IMR-90 (cell line): ENCODE results near the gene PIP5K1A. TPM values are rescaled to one million over a fixed set of nuclear protein-coding genes. Genes with fewer than 3 reads are reported as not detected.
A peak's percentile ranks its signal among the peaks of the same experiment; 100 is the strongest.

Experiments
- ATAC-seq: fragments of 200-7000 bp; cut with Tn5 transposase; 2 replicates; pipeline ENCODE4 v1.9.1; 2020; ENCODE audit warnings: low read depth, mild to moderate bottlenecking, moderate library complexity
- BruUV-seq: library from RNA; stranded (reverse); fragments of 400-500 nt; replicated peaks from 2 replicates; lab custom pipeline; 2021; lab: Mats Ljungman, UMichigan
- CTCF ChIA-PET: fragments of 300-600 bp; formaldehyde crosslinking; extraction: SDS; loops from one replicate; lab custom pipeline; 2021; ENCODE audit warnings: antibody characterized with exemption; lab: Yijun Ruan, JAX
- POLR2A ChIA-PET: fragments of 300-600 bp; sonication (Branson Sonifier 250); formaldehyde crosslinking; loops from one replicate; lab custom pipeline; 2022; ENCODE audit warnings: antibody characterized with exemption; ENCODE audit not compliant: unreplicated experiment; lab: Charles Lee
- DNase-seq: peaks from one replicate; pipeline ENCODE4 v3.0.0; 2013
- H2AFZ ChIP-seq: replicated peaks from 2 replicates; pipeline ENCODE3; 2013; ENCODE audit warnings: low read length, mild to moderate bottlenecking; ENCODE audit not compliant: poor library complexity
- H2AK5ac ChIP-seq: 2 replicates; pipeline ENCODE4 v1.6.1; 2013; ENCODE audit warnings: low read depth, low read length, inconsistent platforms
- H2AK9ac ChIP-seq: replicated peaks from 2 replicates; pipeline ENCODE3; 2013; ENCODE audit warnings: mild to moderate bottlenecking, low read depth, low read length, moderate library complexity; ENCODE audit not compliant: poor library complexity
- H2BK120ac ChIP-seq: 2 replicates; pipeline ENCODE4 v1.6.1; 2013; ENCODE audit warnings: low read depth, low read length, inconsistent platforms
- H2BK15ac ChIP-seq: 3 replicates; pipeline ENCODE4 v1.6.1; 2013; ENCODE audit warnings: low read depth, low read length, inconsistent platforms
- H2BK20ac ChIP-seq: 2 replicates; pipeline ENCODE4 v1.6.1; 2013; ENCODE audit warnings: low read depth, mild to moderate bottlenecking, inconsistent platforms, low read length, moderate library complexity
- H2BK5ac ChIP-seq: 2 replicates; pipeline ENCODE4 v1.6.1; 2013; ENCODE audit warnings: mild to moderate bottlenecking, low read depth, low read length, inconsistent platforms; ENCODE audit not compliant: poor library complexity, severe bottlenecking
- H3K14ac ChIP-seq: replicated peaks from 2 replicates; pipeline ENCODE4 v1.6.1; 2013; ENCODE audit warnings: low read depth, low read length, inconsistent platforms
- H3K18ac ChIP-seq: 2 replicates; pipeline ENCODE4 v1.6.1; 2013; ENCODE audit warnings: low read depth, low read length, control low read depth
- H3K23ac ChIP-seq: 2 replicates; pipeline ENCODE4 v1.6.1; 2013; ENCODE audit warnings: low read depth, low read length, inconsistent platforms
- H3K27ac ChIP-seq: 2 replicates; pipeline ENCODE4 v1.5.1; 2013; ENCODE audit warnings: mild to moderate bottlenecking, control low read depth, low read length; ENCODE audit not compliant: insufficient read depth
- H3K27me3 ChIP-seq: 2 replicates; pipeline ENCODE4 v1.6.1; 2013; ENCODE audit warnings: low read length; ENCODE audit not compliant: control insufficient read depth, insufficient read depth
- H3K36me3 ChIP-seq: 2 replicates; pipeline ENCODE4 v1.6.1; 2013; ENCODE audit warnings: low read length, mixed read lengths; ENCODE audit not compliant: control insufficient read depth, insufficient read depth
- H3K4ac ChIP-seq: 2 replicates; pipeline ENCODE4 v1.6.1; 2013; ENCODE audit warnings: low read depth, low read length, inconsistent platforms
- H3K4me1 ChIP-seq: 2 replicates; pipeline ENCODE4 v1.6.1; 2013; ENCODE audit warnings: low read length, mixed read lengths; ENCODE audit not compliant: control insufficient read depth, insufficient read depth
- H3K4me2 ChIP-seq: 2 replicates; pipeline ENCODE4 v1.6.1; 2013; ENCODE audit warnings: low read depth, mild to moderate bottlenecking, control low read depth, low read length, moderate library complexity
- H3K4me3 ChIP-seq: 2 replicates; pipeline ENCODE4 v1.5.1; 2013; ENCODE audit warnings: low read depth, mild to moderate bottlenecking, control low read depth, low read length, moderate library complexity; ENCODE audit not compliant: insufficient read depth
- H3K56ac ChIP-seq: 2 replicates; pipeline ENCODE4 v1.6.1; 2013; ENCODE audit warnings: low read length, inconsistent platforms; ENCODE audit not compliant: insufficient read depth; ENCODE audit errors: extremely low read depth
- H3K79me1 ChIP-seq, 2 experiments: 2 replicates each; pipeline ENCODE4 v1.6.1; 2013; ENCODE audit warnings: low read length in 2 of 2, inconsistent platforms in 1 of 2, low read depth in 1 of 2
- H3K9ac ChIP-seq: 2 replicates; pipeline ENCODE4 v1.6.1; 2013; ENCODE audit warnings: low read depth, low read length, control low read depth
- H3K9me1 ChIP-seq: 2 replicates; pipeline ENCODE4 v1.6.1; 2013; ENCODE audit warnings: low read length, inconsistent platforms; ENCODE audit not compliant: insufficient read depth
- H3K9me3 ChIP-seq: 2 replicates; pipeline ENCODE4 v1.6.1; 2013; ENCODE audit warnings: low read length; ENCODE audit not compliant: control insufficient read depth, insufficient read depth
- H4K20me1 ChIP-seq: 2 replicates; pipeline ENCODE4 v1.6.1; 2013; ENCODE audit warnings: low read length, inconsistent platforms; ENCODE audit not compliant: insufficient read depth
- H4K5ac ChIP-seq: 2 replicates; pipeline ENCODE4 v1.6.1; 2013; ENCODE audit warnings: mild to moderate bottlenecking, low read depth, low read length, control low read depth
- H4K8ac ChIP-seq, 2 experiments: 2 replicates each; pipeline ENCODE4 v1.6.1; 2013; ENCODE audit warnings: low read depth in 2 of 2, low read length in 2 of 2, control low read depth in 1 of 2, inconsistent platforms in 1 of 2
- H4K91ac ChIP-seq: 2 replicates; pipeline ENCODE4 v1.6.1; 2013; ENCODE audit warnings: low read depth, low read length, inconsistent platforms; ENCODE audit not compliant: insufficient read depth
- CHD1 ChIP-seq: IDR thresholded peaks from 2 replicates; pipeline ENCODE4 v1.6.1; 2012; ENCODE audit warnings: low read depth, low read length, improper control_type of control experiment
- FOS ChIP-seq: fragments of 150-350 bp; IDR thresholded peaks from 2 replicates; pipeline ENCODE4 v1.6.1; 2016; ENCODE audit warnings: low read depth, low read length
- MAZ ChIP-seq: IDR thresholded peaks from 2 replicates; pipeline ENCODE4 v1.6.1; 2012; ENCODE audit warnings: low read depth, mild to moderate bottlenecking, low read length, improper control_type of control experiment, moderate library complexity, borderline replicate concordance
- WGBS, 2 experiments: methylation state at CpG; one replicate each; pipeline versions ENCODE4 v1.1.5 to v1.1.7; 2013; ENCODE audit warnings: missing lambda C conversion rate in 2 of 2; ENCODE audit not compliant: insufficient read length in 1 of 2; ENCODE audit errors: extremely low coverage in 2 of 2; 5-methylcytosine and 5-hydroxymethylcytosine counted together
- dilution Hi-C: fragments of 300-500 bp; cut with HindIII; formaldehyde crosslinking; loops from one replicate; pipeline ENCODE4 v1.14.3; 2018; ENCODE audit warnings: low sequenced_read_pairs; ENCODE audit not compliant: unreplicated experiment
- in situ Hi-C: fragments of 300-500 bp; cut with MboI; formaldehyde crosslinking; loops from 3 replicates; pipeline ENCODE4 v1.14.3; 2019; ENCODE audit warnings: low sequenced_read_pairs, inconsistent platforms, mixed read lengths
- intact Hi-C: fragments of 100-400 bp; cut with micrococcal nuclease; formaldehyde crosslinking; loops from 2 replicates; pipeline ENCODE4 v1.10.0; 2022
- polyA plus RNA-seq, 3 experiments: library from polyadenylated mRNA; depleted of rRNA; stranded (reverse); fragments of >200 nt; gene quantifications; 2 replicates each; pipeline ENCODE4 v1.2.3, GENCODE V29; 2012; ENCODE audit warnings: low replicate concordance in 1 of 3
- total RNA-seq: library from RNA; depleted of rRNA; stranded (reverse); fragments of >200 nt; gene quantifications from 2 replicates; pipeline ENCODE4 v1.2.3, GENCODE V29; 2012

PIP5K1A gene
- total and polyA plus RNA-seq, 2 of the 4 experiments (the other 2 are of a cell fraction), result 59.1 to 105 TPM

GRCh38 chr1:151193856-151194255 is 4.5 kb upstream of the PIP5K1A start:
- Histone ChIP-seq H3K4me1 (peaks cover 2% of the 10 kb centered on the region; the same call in 1 of the 2 replicates), H3K79me1 (peaks cover 8 to 28% of the 10 kb centered on the region in 2 experiments), H2AFZ (no peak overlapping the region), H2BK20ac (peak overlapping the region; percentile 0; the same call in 1 of the 2 replicates), H2BK5ac (no peak overlapping the region), H3K27ac (no peak overlapping the region), H3K27me3 (no peaks in the 10 kb centered on the region), H3K14ac (no peak overlapping the region), H2AK9ac (no peak overlapping the region), H4K91ac (no peak overlapping the region), H2BK15ac (no peak overlapping the region), H2AK5ac (no peak overlapping the region), H4K5ac (no peak overlapping the region), H3K9me3 (no peaks in the 10 kb centered on the region), H4K8ac (no peak overlapping the region), H3K23ac (no peak overlapping the region), H3K18ac (no peak overlapping the region), H3K9ac (no peak overlapping the region), H3K4ac (no peak overlapping the region), H3K4me3 (no peak overlapping the region), H3K56ac (no peak overlapping the region), H4K20me1 (no peaks in the 10 kb centered on the region), H2BK120ac (no peak overlapping the region), H3K4me2 (no peak overlapping the region), H3K9me1 (0 out of 2 replicates have a peak, but pooled peaks cover 3% of the 10 kb centered on the region), H3K36me3 (no peaks in the 10 kb centered on the region)
- DNase-seq, result no peak
- WGBS, 2 experiments, result no CpG with 5 or more reads among the region's 1 CpG
- intact Hi-C loops (no loop called here), in situ Hi-C loops (loop anchor here (10.0 kb wide), 1 partner anchor 211 kb away; no protein-coding TSS in a partner anchor), dilution Hi-C loops (no loop called here)
- ChIA-PET POLR2A (no interaction called here), CTCF (no interaction called here)
- ATAC-seq, result no peak
- BruUV-seq, result no TSS peak
- TF ChIP-seq CHD1 (no peak), MAZ (no peak), FOS (no peak)
